NCI-H146 treated with DMSO at 0.1 percent for 48 hours (cell line): Measurements from ENCODE around the gene CRK.

ENCODE experiments used
- DNase-seq: peaks from one replicate; lab custom pipeline; 2025; ENCODE audit not compliant: unreplicated experiment; lab: John Stamatoyannopoulos, UW

The CRK gene

DNA sequence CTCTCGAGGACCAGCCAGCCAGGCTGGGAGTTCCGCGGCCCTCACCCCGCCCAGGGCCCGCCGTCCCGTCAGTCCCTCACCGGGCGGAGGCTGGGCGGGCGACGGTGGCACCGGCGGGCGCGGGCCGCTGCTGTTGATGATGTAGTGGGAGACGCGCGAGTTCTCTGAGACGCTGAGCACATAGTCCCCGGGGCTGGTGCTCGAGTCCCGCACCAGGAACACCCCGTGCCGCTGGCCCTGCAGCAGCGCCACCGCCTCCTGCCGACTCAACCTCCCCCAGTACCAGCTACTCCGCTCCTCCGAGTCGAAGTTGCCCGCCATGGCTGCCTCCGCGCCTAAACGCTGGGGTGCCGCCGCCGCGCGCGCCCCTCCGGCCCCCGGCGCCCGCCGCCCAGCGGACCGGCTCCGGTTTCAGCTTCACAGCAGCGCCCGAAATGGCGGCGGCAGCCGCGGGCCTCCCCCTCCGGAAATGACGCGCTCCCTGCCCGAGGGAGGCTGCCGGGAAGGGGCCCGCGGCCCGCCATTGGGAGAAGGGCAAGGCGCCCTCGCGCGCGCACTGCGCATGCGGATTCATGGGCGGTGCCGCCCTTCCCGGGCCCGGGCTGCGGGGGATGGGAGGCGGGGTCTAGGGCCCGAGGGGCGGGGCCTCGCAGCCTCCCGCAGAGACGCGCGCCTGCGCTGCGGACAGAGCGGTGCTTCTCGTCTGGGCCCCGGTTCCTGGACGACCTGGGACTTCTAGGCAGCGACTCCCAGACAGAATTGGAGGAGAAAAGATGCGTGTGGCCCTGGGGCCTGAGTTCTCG is at the start of gene CRK:
TSS of gene CRK (minus strand) at position 436 of the 803 bp plus-strand sequence. CDS start at position 321, 115 bp downstream.
- peak; percentile 78 for DNase-seq

DNA sequence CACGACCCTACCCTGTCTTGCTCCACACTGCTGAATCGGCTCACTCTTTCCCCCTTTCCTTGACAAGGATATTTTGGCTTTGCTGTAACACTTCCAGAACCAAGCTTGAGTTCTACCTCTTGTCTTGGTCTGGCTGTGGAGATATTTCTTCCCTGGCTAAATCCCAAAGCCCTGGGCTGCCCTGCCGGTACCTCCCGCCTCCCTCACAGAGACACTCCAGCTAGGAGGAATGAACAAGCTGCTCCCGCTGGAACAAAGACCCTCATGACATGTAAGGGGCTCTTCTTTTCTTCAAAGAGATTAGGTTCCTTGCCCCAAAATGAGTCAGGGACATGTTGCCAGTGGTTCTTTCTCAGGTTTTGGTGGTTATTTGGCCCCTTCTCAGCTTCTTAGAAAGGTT is 49.6 kb upstream of the CRK start:
- DNase-seq: no peak

DNA sequence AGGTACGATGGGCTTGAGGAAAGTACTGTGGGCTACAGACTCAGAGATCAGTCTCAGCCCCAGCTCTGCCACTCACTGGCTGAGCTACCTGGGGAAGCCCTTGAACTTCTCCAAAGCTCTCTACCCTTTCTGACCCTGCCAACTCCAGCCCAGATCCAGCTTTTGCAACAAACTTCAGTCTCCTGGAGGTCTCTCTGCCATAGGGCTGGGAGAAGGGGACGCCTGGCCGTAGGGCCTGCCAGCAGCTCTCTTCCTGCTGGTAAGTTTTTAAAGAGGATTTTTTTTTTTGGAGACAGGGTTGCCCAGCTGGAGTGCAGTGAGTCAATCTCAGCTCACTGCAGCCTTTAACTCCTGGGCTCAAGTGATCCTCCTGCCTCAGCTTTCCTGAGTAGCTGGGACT is 48.8 kb upstream of the CRK start:
- DNase-seq: no peak

DNA sequence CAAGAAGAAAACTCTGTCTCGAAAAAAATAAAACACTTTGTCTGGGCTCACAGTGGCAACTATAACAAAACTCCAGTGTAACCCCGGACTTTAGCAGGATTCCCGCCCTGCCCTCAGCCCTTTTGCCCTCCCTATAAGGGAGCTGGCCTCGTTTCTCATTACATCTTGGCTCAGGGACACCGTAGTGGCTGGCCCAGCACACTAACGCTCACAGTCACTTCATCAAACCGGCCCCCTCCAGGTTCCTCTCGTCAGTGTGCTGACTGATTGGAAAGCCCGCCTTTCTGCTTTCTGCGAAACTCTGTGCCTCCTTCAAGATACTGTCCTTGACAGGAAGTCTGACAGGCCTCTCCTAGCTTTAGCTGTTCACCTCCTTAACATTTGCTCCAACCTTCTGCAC is 47.7 kb upstream of the CRK start:
- DNase-seq: no peak

DNA sequence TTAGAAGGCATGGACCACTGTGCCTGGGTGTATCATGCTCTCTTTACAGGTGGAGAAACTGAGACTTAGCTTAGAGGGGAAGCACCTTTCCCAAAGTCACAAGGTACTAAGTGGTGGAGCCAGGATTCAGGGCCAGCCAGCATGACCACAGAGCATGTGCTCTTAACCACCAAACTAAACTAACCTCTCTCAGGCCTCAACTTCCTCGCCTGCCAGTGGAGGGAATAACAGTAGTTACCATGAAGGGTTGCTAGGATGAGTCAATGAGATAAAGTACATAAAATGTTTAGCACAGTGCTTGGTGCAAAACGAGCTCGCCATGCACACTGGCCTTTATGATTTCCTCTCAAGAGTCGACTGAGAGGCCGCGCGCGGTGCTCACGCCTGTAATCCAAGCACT is 42.8 kb upstream of the CRK start:
- DNase-seq: no peak

DNA sequence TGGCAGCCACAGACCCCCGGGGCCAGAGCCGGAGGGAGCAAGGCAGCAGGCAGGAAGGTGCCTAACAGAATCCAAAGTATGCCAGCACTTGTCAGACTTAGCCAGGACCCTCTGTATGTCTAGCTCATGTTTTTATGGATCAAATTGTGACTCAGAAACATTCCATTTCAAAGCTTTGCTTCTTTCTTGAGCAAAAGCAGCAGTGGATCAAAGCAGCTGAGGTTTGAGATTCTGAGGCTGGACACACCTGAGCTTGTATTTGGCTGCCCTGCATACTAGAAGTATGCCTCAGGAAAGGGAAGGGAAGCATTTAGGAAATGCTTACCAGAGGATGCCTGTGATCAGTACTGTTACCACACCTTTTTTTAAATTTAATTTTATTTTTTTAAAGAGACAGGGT is 42.2 kb upstream of the CRK start:
- DNase-seq: no peak

DNA sequence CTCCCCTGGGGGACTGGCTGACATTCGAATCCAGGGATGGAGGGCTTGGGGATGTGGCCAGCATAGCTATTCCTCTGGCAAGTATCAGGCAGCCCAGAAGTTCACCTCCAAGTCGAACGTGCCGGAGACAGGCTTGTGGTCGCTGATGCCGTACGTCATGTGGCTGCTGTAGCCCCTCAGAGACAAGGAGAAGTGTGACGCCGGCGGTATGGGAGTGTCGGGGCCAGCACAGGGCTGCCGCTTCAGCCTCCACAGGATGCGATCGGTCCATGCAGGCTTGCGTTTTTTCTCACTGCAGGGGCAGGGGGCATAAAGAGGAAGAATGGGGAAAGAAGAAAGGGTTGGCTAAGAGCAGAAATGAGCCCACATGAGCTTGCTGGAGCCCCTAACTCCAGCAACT is 41.8 kb upstream of the CRK start:
- no peak for DNase-seq

DNA sequence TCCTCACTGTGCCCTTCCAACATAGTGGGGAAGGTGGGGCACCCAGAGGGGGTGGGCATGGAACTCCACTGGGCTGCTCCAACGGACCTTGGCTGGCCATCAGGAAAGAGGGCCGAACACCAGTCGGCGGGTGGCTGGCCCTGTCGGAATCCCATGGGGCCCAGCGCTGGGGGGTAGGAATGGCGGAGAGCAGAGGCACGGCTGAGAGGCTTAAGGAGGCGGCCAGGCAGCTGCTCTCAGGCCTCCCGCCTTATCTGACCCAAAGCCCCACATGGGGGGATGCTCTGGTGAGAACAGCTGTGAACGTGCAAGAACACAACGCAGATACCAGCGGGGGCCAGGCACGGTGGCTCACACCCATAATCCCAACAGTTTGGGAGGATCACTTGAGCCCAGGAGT is 40.8 kb upstream of the CRK start:
- no peak for DNase-seq

DNA sequence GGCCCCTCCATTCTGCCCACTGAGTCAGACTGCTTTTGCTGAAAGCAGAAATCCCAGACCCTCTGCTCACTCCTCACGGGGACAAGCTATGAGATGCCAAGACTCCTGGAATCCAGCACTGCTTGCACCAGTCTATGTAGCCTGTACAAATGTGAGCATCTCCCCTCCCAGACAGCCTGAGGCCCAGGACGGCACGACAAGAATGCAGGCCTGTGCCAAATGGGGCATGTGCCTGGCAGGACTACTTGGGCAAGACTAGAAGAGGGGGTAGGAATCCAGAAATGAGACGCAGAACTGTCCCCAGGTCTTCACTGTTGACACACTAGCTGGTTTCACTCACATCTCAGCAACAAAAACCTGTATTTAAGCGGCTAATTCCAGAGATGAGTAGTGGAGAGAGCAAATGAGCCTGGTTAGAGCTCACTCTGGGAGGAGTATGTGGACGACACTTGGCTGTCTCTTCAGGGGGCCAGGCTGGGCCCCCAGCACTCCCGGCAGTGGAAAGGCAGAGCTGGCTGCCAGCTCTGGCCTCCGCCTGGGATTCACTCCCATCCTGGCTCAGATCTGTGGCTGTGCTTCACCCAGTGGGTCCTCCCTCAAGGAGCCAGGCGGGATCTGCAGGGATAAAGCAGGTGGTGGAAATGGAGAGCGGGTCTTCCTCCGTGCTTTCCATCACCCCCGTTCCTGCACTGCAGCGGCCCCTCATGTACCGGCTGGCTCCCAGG is 39.4 kb upstream of the CRK start:
- DNase-seq: no peak

DNA sequence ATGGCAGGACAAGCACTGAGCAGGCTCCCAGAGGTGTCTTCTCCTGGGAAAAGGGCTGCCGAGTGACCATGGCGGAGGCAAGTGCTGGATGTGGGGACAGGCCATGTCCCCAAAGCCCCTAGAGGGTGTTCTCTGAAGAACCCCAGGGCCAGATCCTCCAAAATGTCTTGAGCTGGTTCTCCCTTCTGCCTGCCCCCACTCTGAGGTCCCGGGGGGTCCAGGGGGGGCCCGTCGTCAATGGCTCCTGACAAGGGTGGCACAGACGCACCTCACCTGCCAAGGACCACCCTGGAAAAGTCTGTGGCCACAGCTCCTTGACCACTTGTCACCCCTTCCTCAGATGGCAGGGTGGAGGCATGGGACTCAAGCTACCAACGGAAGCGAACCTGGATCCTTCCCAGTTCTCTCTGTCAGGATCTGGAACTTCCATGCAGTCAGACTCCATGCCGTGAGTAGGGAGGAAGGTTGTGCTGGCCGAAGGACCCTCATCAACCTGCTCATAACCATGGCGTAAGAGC is 38.8 kb upstream of the CRK start:
- no peak for DNase-seq

DNA sequence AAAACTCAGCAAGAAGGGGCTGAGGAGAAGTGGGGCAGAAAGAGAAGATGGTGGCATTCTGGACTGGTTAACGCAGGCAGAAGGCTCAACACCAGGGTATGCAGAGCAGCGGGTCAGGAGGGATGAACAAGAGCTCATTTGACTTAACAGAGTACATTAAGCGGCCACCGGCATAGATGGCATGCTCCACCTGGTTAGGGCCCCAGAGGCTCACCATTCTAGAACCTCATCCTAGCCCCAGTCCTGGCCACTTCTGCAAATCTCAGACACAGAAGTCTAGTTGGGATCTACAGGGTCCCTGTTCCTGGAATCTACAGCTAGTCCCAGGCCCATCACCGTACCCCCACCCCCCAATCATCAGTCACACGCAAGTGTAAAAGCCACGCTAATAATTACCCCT is 38.2 kb upstream of the CRK start:
- no peak for DNase-seq

DNA sequence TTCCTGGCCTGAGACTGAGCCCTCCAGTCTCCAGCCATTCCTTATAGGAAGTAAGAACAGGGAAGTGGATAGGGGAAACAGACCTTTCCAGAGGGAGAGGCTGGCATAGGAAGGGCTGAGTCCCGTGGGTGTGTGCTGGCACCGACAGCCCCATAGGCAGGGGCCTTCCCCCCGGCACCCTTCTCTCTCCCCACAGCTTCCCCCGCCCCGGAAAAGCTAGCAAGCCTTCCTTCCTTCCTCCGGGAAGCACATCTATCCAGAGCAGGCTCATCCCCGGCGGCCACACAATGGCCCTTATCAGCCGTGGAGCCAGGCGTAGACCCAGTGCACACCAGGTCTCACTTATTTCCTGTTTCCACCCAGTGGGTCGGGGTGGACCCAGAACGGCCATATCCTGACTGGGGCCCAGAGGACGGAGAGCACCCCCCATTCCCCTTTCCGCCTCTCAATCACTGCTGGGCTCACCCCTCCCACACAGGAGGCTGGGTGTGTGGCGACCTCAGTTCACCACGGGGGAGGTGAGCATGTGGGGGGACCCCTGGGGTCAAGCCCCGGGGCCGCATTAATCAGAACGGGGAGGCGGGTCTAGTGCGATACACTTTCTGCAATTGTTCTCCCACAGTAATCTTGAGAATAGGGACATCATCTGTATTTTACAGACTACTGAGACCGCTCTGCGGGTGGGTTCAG is 37.4 kb upstream of the CRK start:
- no peak for DNase-seq

DNA sequence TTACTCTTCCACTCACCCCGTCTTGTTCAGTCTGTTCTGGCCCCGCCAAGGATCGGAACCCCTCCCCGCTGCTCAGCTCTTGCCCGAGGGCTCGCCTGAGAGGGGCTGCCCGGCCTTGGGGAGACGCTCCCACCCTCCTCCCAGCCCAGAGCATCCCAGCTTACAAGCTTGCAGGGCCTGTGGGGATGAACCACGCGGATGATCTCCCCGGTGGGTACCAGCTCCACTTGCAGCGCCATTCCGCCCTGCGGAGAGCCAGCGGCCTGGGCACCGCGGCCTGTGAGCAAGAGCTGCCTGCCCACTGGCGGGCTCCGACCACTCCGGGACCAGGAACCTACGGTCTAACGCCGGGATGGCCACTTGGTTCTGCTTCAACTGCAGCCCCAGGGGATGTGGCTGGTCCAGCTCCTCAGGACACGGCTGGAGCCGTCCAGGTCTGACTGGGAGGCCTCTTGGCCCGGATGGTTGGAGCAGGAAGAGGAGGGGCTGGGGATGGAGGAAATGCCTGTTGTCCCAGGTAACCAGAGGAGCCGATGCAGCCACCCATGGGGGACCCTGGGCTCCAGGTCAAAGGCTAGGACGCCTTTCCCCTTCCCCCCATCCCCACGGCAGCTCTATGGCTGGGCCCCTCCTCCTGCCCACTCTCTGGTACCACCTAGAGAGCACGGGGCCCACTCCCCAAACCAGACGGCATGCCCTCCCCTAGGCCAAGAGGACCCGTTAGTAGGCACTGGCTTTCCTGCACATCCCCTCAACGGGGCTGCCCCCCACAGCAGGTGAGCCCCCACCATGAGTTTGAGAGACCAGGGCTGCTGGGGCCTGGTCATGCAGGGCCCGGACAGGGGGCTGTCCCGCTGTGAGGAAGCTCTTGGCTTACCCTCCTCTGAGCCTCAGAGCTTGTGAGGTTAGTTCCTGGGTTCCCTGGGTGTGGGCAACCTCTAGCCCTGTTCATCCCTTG is 36.5 kb upstream of the CRK start, which contains the start of gene MYO1C:
TSS of gene MYO1C (minus strand) at position 438 of the 958 bp plus-strand sequence. CDS start at position 239, 199 bp downstream.
- no peak for DNase-seq

DNA sequence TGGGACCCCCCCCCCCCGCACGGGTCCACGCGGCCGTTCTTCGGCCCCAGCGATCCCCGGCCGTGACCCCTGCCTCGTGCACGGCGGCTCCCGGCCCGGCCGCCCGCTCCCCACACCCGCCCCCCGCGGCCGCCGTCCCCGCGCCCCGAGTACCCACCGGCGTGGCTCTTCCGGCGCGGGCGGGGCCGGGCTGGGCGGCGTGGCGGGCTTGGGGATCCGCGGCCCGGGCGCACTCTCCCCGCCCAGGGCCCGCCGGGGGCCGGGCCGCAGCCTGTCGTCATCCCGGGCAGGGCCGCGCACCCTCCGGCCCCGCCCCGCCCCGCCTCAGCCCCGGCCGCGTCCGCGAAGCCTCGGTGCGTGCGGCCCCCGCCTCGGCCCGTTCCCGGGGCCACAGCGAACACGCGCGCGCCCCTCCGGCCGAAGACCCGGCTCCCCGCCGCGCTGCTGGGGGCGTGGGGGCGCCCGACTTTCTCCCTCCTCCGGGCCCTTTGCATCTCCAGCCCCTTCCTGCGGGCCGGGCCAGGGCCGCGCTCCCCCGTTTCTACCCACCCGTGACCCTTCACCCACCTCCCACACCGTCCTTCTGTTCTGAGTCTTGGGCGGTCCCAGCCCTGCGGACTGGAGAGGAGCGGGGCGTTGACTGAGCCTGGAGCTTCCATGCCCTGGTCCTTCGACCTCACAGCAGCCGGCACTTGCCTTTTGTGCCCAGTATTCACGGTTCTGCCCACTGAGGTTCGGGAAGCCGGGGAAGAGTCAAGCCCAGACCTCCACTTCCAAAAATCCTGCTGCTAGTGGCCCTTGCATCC is 35.6 kb upstream of the CRK start:
- DNase-seq: no peak

DNA sequence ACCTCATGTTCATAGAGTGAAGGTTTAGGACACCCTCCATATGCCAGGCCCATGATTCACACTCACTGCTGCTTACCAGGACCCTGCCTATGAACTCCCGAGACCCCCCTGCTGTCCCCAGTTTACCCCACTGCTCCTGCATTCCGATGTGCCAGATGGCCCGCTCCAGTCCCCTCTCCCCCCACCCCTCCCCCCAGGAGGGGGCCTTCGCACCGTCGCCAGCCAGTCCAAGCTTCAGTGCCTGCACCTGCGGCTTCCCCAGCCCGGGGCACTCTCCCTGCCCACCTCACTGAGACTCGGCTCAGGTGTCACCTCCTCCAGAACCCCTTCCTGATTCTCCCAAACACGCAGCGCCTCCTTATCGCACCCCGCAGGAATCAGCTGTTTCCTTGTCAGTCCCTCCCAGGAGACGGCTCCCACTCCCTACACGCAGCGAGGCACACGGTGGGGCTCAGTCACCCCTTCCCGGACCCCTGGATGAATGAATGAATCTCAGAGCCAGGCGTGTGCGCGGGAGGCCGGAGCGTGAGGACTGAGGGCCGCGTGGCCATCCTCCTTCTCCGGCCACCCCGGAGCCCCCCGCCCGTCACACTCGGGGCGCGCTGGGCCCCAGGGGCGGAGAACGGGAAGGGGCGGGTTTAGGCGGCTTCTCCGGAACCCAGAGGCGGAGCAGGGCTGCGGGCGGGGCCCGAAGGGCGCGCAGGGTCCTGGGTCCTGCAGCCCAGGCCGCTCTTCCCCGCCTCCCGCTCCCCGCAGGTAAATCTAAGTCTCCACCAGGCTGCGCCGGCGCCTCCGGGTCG is 34.8 kb upstream of the CRK start:
- DNase-seq: peak; percentile 9

DNA sequence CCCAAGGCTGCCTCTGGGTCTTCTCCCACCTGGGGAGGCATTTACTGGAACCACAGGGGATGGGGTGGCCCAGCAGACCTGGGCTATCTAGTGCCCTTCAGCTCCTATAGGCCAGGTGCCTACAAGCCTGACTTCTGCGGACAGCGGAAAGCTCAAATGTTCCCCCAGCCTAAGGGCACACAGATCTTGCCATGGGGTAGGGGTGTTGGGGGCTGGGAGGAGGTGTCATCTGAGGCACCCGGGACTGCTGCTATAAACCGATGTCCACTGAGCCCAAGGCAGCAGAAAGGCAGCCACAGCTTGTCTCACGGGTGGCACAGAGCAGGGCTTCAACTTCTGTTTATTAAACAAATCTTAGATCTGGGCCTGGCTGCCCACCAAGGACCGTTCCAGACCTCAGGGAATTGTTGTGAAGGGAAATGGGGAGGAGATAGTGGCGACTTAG is 32.8 kb upstream of the CRK start:
- DNase-seq: no peak

DNA sequence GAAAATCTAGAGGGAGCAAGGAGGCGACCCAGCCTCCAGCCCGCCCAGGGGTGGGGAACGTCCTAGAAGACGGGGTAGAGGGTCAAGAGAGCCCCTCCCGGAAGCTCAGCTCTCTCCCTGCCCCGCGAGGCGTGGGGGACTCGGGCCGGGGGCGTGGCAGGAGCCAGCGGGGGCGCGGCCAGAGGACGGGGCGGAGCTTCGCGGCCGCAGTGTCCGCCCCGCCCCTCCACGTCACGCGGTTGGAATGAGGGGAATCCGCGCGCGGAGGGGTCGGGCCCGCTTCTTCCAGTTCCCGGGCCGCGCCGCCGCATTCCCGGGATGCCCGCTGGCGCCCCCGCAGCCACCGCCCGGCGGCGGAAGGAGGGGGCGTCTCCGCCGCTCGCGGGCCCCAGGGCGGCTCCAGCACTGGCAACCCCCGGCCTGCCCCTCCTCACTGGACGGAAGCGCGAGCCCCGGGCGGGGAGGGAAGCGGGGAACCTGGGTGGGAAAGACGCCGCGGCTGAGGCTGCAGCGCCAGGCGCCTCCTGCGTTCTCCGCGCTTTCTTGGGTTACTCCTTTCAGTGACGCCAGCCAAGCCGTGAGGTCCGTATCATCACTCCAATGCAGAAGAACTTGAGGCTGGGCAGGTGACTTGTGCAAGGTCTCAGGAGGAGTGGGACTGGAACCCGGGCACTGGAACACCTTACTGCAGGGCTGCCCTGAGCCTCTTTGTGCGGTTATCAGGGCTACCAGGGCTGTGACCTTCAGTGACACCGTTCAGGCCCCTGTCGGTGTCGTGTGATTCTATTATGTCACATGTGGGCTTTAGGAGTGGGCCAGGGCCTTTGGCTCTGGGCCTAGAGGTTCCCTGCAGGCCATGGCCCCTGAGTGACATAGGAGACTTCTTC is 32.1 kb upstream of the CRK start:
- DNase-seq: peak; percentile 37
